HG03045 (cell line): Measurements from ENCODE around the gene INSYN2A.

ENCODE experiments used
- ATAC-seq: cut with Tn5 transposase; IDR thresholded peaks from one replicate; pipeline ENCODE4 v1.9.1; 2021; ENCODE audit warnings: mild to moderate bottlenecking, moderate library complexity; ENCODE audit not compliant: unreplicated experiment

Gene INSYN2A

GRCh38 chr10:127196282-127197153, at the start of gene INSYN2A:
Gene INSYN2A, minus strand, starts transcription at chr10:127196591. Its CDS starts 20,196 bp downstream, at chr10:127176395.
- ATAC-seq, result no peak

- no peak for ATAC-seq
Observed at GRCh38 chr10:127245456-127245855, 49.1 kb upstream of the INSYN2A start.

GRCh38 chr10:127243490-127244272, 47.3 kb upstream of the INSYN2A start:
- ATAC-seq, result no peak

- no peak for ATAC-seq
Observed at GRCh38 chr10:127242914-127243313, 46.5 kb upstream of the INSYN2A start.

GRCh38 chr10:127236266-127236665, 39.9 kb upstream of the INSYN2A start:
- no peak for ATAC-seq

GRCh38 chr10:127234306-127234800, 38.0 kb upstream of the INSYN2A start:
- no peak for ATAC-seq

GRCh38 chr10:127228195-127228787, 31.9 kb upstream of the INSYN2A start:
- ATAC-seq, result no peak

GRCh38 chr10:127227663-127228062, 31.3 kb upstream of the INSYN2A start:
- ATAC-seq, result no peak

GRCh38 chr10:127227027-127227426, 30.6 kb upstream of the INSYN2A start:
- no peak for ATAC-seq

- ATAC-seq, result no peak
Observed at GRCh38 chr10:127221281-127221680, 24.9 kb upstream of the INSYN2A start.

GRCh38 chr10:127218658-127219057, 22.3 kb upstream of the INSYN2A start:
- ATAC-seq, result no peak

- no peak for ATAC-seq
Observed at GRCh38 chr10:127216786-127217185, 20.4 kb upstream of the INSYN2A start.

GRCh38 chr10:127216274-127216673, 19.9 kb upstream of the INSYN2A start:
- no peak for ATAC-seq

GRCh38 chr10:127215866-127216265, 19.5 kb upstream of the INSYN2A start:
- ATAC-seq, result no peak

- ATAC-seq, result no peak
Observed at GRCh38 chr10:127210936-127211466, 14.6 kb upstream of the INSYN2A start.

- no peak for ATAC-seq
Observed at GRCh38 chr10:127207081-127207480, 10.7 kb upstream of the INSYN2A start.

GRCh38 chr10:127203067-127203466, 6.7 kb upstream of the INSYN2A start:
- no peak for ATAC-seq

- no peak for ATAC-seq
Observed at GRCh38 chr10:127200646-127201045, 4.3 kb upstream of the INSYN2A start.

GRCh38 chr10:127198721-127199120, 2.3 kb upstream of the INSYN2A start:
- ATAC-seq, result no peak

- ATAC-seq, result no peak
Observed at GRCh38 chr10:127198307-127198706, 1.9 kb upstream of the INSYN2A start.

GRCh38 chr10:127197154-127197432, 702 bp upstream of the INSYN2A start:
- no peak for ATAC-seq
